ENCODE measurements around the gene FABP3.

DNA sequence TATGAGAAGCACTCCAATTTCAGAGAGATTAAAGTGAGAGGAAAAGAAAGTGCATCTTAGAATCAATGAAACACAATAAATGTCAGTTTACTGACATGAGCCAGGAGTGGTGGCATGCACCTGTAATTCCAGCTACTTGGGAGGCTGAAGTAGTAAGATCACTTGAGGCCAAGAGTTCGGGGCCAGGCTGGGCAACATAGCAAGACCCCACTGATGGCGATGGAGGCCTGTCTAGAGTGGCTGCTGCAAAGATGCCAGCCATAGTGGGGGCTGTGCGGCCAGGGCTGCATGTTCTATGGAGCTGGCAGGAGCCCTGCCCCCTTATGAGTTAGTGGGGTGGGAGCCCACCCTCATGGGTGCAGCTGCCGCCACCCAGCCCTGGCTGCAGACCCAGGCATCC lies 48.8 kb downstream of the FABP3 start:
- TF ChIP-seq GATA3 (IDR thresholded peaks at IDR 0.05; ENCODE audit: low read depth, low read length) (no peak), GATA2 (IDR thresholded peaks at IDR 0.05; ENCODE audit: low read depth, low read length) (no peak)
